Measurements from ENCODE around the gene SERPINB12. TPM values are rescaled to one million over a fixed set of nuclear protein-coding genes. Genes with fewer than 3 reads are reported as not detected.

The SERPINB12 gene
- total RNA-seq, 3 donors from 2014 or later, result not detected

GRCh38 chr18:63545000-63545399, 2.8 kb downstream of the SERPINB12 start:
- no peak for DNase-seq (ENCODE audit: low spot score in 2 of 2)
- Histone ChIP-seq H3K9me3 (no peaks in the 10 kb centered on the region), H3K36me3 (no peaks in the 10 kb centered on the region), H3K27me3 (no peaks in the 10 kb centered on the region), H3K4me1 (no peaks in the 10 kb centered on the region), H3K27ac (no peak overlapping the region), H3K4me3 (no peak overlapping the region)
- intact Hi-C loops (cut with DNase I; ENCODE audit: low total_unique reads), result no loop called here
- TF ChIP-seq, protein P1, sequence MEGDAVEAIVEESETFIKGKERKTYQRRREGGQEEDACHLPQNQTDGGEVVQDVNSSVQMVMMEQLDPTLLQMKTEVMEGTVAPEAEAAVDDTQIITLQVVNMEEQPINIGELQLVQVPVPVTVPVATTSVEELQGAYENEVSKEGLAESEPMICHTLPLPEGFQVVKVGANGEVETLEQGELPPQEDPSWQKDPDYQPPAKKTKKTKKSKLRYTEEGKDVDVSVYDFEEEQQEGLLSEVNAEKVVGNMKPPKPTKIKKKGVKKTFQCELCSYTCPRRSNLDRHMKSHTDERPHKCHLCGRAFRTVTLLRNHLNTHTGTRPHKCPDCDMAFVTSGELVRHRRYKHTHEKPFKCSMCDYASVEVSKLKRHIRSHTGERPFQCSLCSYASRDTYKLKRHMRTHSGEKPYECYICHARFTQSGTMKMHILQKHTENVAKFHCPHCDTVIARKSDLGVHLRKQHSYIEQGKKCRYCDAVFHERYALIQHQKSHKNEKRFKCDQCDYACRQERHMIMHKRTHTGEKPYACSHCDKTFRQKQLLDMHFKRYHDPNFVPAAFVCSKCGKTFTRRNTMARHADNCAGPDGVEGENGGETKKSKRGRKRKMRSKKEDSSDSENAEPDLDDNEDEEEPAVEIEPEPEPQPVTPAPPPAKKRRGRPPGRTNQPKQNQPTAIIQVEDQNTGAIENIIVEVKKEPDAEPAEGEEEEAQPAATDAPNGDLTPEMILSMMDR (IDR thresholded peaks at IDR 0.05), result no peak
- TF ChIP-seq POLR2AphosphoS5 (IDR thresholded peaks at IDR 0.05), result no peak
- no peak for TF ChIP-seq POLR2A (IDR thresholded peaks at IDR 0.05)

DNA sequence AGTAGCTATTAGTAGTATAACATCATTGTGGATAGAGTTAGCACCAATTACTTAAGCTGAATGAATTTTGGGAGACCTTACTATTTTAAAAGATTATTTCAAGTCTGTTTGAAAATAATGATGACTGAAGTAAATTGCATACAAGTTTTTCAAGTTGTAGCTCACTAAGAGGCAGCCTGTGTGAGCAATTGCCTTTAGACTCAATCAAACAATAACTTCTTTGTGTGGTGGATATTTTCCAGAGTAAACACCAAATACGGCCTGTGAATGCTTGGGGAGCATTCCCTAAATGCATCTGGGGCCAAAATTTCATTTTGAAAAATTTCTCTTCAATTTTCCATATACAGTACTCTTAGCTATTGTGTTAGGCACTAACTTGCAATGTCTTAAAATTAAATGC, 7.9 kb downstream of the SERPINB12 start:
- no peak for DNase-seq (ENCODE audit: low spot score in 2 of 2)
- Histone ChIP-seq H3K36me3 (no peaks in the 10 kb centered on the region), H3K4me3 (no peak overlapping the region), H3K4me1 (peaks cover 0 to 6% of the 10 kb centered on the region in 2 donors), H3K27me3 (no peaks in the 10 kb centered on the region), H3K27ac (peak overlapping the region in 1 of 2 donors; percentile 68), H3K9me3 (no peaks in the 10 kb centered on the region)
- TF ChIP-seq, protein P1 (IDR thresholded peaks at IDR 0.05), result no peak
- TF ChIP-seq POLR2AphosphoS5 (IDR thresholded peaks at IDR 0.05) (no peak), POLR2A (IDR thresholded peaks at IDR 0.05) (no peak)
- intact Hi-C loops (cut with DNase I; ENCODE audit: low total_unique reads), result no loop called here

- intact Hi-C loops (cut with DNase I; ENCODE audit: low total_unique reads), result no loop called here
Measured at GRCh38 chr18:63551769-63552168, 9.6 kb downstream of the SERPINB12 start.

GRCh38 chr18:63552581-63552980, 10.4 kb downstream of the SERPINB12 start:
- intact Hi-C loops (cut with DNase I; ENCODE audit: low total_unique reads), result no loop called here
- Histone ChIP-seq H3K4me1 (peaks cover 0 to 6% of the 10 kb centered on the region in 2 donors), H3K27ac (peak overlapping the region; percentile 28 to 72), H3K9me3 (no peaks in the 10 kb centered on the region), H3K36me3 (no peaks in the 10 kb centered on the region), H3K27me3 (no peaks in the 10 kb centered on the region), H3K4me3 (no peak overlapping the region)
- TF ChIP-seq POLR2AphosphoS5 (IDR thresholded peaks at IDR 0.05), result no peak
- no peak for TF ChIP-seq POLR2A (IDR thresholded peaks at IDR 0.05)
- TF ChIP-seq, protein P1 (IDR thresholded peaks at IDR 0.05), result no peak
- DNase-seq (ENCODE audit: low spot score in 2 of 2), result no peak

More at GRCh38 chr18:63551769-63552168, 9.6 kb downstream of the SERPINB12 start:
- peaks cover 0 to 6% of the 10 kb centered on the region in 2 donors for H3K4me1 ChIP-seq
- H3K36me3 ChIP-seq, result no peaks in the 10 kb centered on the region
- no peaks in the 10 kb centered on the region for H3K9me3 ChIP-seq
- no peak for DNase-seq (ENCODE audit: low spot score in 2 of 2)
- H3K4me3 ChIP-seq, result no peak overlapping the region
- H3K27me3 ChIP-seq, result no peaks in the 10 kb centered on the region
- TF ChIP-seq POLR2A (IDR thresholded peaks at IDR 0.05) (no peak), POLR2AphosphoS5 (IDR thresholded peaks at IDR 0.05) (no peak)
- TF ChIP-seq, protein P1 (IDR thresholded peaks at IDR 0.05), result no peak
- peak overlapping the region in 1 of 2 donors; percentile 72 for H3K27ac ChIP-seq

GRCh38 chr18:63553081-63553480, 10.9 kb downstream of the SERPINB12 start:
- H3K27me3 ChIP-seq, result no peaks in the 10 kb centered on the region
- peaks cover 0 to 6% of the 10 kb centered on the region in 2 donors for H3K4me1 ChIP-seq
- intact Hi-C loops (cut with DNase I; ENCODE audit: low total_unique reads), result no loop called here
- H3K9me3 ChIP-seq, result no peaks in the 10 kb centered on the region
- DNase-seq (ENCODE audit: low spot score in 2 of 2), result peak in 1 of 2 donors; percentile 67
- H3K4me3 ChIP-seq, result no peak overlapping the region
- H3K27ac ChIP-seq, result peak overlapping the region; percentile 28 to 72
- no peaks in the 10 kb centered on the region for H3K36me3 ChIP-seq
- TF ChIP-seq POLR2A (IDR thresholded peaks at IDR 0.05) (no peak), POLR2AphosphoS5 (IDR thresholded peaks at IDR 0.05) (peak in 1 of 3 donors; percentile 67)
- TF ChIP-seq, protein P1 (IDR thresholded peaks at IDR 0.05), result no peak
